Lung (tissue), 12 donors: Measurements from ENCODE around the gene TMC8. TPM values are rescaled to one million over a fixed set of nuclear protein-coding genes. Genes with fewer than 3 reads are reported as not detected.
A peak's percentile ranks its signal among the peaks of the same experiment; 100 is the strongest.

Experiments used
- ATAC-seq: fragments of 200-7000 bp; cut with Tn5 transposase; one replicate; pipeline ENCODE4 v1.9.1; 2020; ENCODE audit warnings: moderate number of reproducible peaks; ENCODE audit not compliant: insufficient read depth, low FRiP score
- DNase-seq, 3 donors: peaks; one replicate each; pipeline ENCODE4 v3.0.0-alpha.2; 2013 to 2017
- H3K27ac ChIP-seq, 2 donors: one replicate each; pipeline ENCODE4 v1.5.1; 2013; ENCODE audit warnings: mild to moderate bottlenecking in 2 of 2, moderate library complexity in 2 of 2, control low read depth in 1 of 2, inconsistent platforms in 1 of 2, low read depth in 1 of 2, low read length in 1 of 2
- H3K27me3 ChIP-seq, 3 donors: one replicate each; pipeline ENCODE4 v1.5.1; 2013; ENCODE audit warnings: low read length in 2 of 3; ENCODE audit not compliant: control insufficient read depth in 3 of 3, insufficient read depth in 3 of 3
- H3K36me3 ChIP-seq, 4 donors: one replicate each; pipeline ENCODE4 v1.5.1; 2013; ENCODE audit warnings: low read length in 4 of 4, mild to moderate bottlenecking in 1 of 4, moderate library complexity in 1 of 4; ENCODE audit not compliant: control insufficient read depth in 4 of 4, insufficient read depth in 4 of 4
- H3K4me1 ChIP-seq, 5 donors: one replicate each; pipeline ENCODE4 v1.5.1; 2013; ENCODE audit warnings: low read length in 5 of 5, mild to moderate bottlenecking in 2 of 5, moderate library complexity in 1 of 5; ENCODE audit not compliant: control insufficient read depth in 5 of 5, insufficient read depth in 5 of 5
- H3K4me3 ChIP-seq: one replicate; pipeline ENCODE4 v1.5.1; 2013; ENCODE audit warnings: mild to moderate bottlenecking, control low read depth, moderate library complexity
- H3K9ac ChIP-seq, 2 donors: one replicate each; pipeline ENCODE4 v1.5.1; 2013; ENCODE audit warnings: low read length in 2 of 2, control low read depth in 1 of 2; ENCODE audit not compliant: insufficient read depth in 1 of 2
- H3K9me3 ChIP-seq, 4 donors: one replicate each; pipeline ENCODE4 v1.5.1; 2013; ENCODE audit warnings: low read length in 3 of 4, mild to moderate bottlenecking in 1 of 4, moderate library complexity in 1 of 4; ENCODE audit not compliant: control insufficient read depth in 4 of 4, insufficient read depth in 3 of 4
- CTCF ChIP-seq: IDR thresholded peaks from 2 replicates; pipeline ENCODE4 v1.5.1; 2012; ENCODE audit warnings: mild to moderate bottlenecking; ENCODE audit errors: control extremely low read depth, extremely low read depth
- WGBS, 2 donors: extraction: QIAGEN DNeasy Blood & Tissue Kit; methylation state at CpG; one replicate each; pipeline ENCODE4 v1.1.7; 2013; 5-methylcytosine and 5-hydroxymethylcytosine counted together
- polyA plus RNA-seq, 2 donors: library from polyadenylated mRNA; stranded (reverse); fragments of 200-250 nt; gene quantifications; one replicate each; pipeline ENCODE4 v1.2.1, GENCODE V29; 2013
- total RNA-seq, 2 donors: library from RNA; depleted of rRNA in 1 of 2; stranded (reverse); fragments of >200 nt in 1 of 2; gene quantifications; one replicate each; pipeline ENCODE4 v1.2.1, GENCODE V29; 2014 to 2021
- donor health status: control.
- donor health status: control.
- donor health status: Bipolar disorder and iron deficiency.
- donor health status: healthy.
- donor health status: DM: yes; HTN: yes; CAD: no.

The TMC8 gene
- total and polyA plus RNA-seq, 4 donors: 15.5 to 28.1 (median 18.5) TPM

DNA sequence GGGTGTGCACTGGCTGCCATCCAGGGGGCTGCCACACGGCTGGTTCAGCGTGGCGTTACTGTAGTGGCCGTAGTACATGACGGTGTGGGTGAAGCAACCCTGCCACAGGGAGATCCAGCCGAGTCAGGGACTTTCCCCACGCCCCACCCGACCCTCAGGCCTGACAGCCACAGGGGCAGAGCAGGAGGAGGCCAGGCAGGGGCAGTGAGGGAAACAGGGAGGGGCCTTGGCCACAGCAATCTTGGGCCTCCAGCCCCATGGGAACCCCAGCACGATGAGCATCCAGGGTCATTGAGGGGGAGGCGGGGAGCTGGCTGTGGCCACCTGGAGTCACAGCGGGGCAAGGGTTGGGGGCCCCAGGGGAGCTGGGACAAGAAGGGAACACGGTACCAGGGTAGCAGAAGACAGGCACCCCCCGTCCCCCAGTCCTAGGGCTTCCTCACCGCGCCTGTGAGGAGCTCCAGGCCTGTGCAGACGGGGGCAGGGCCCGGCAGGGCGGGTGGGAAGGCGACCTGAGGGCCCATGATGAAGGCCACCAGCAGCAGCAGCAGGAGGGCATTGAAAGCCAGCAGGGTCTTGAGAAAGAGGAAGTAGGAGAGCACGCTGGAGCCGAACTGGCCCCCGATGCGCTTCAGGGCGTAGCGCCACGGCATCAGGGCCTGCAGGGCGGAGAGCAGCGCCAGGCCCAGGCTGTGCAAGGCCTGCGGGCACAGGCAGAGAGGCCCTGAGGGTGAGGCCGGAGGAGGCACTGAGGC is 6.3 kb upstream of the TMC8 start:
- Histone ChIP-seq H3K9me3 (no peaks in the 10 kb centered on the region), H3K4me1 (peaks cover 3 to 35% (median 17%) of the 10 kb centered on the region in 5 donors), H3K9ac (no peak overlapping the region), H3K27me3 (no peaks in the 10 kb centered on the region), H3K36me3 (peaks cover 0 to 57% (median 1%) of the 10 kb centered on the region in 4 donors), H3K4me3 (no peak overlapping the region), H3K27ac (peak overlapping the region in 1 of 2 donors; percentile 0)
- 41 to 68% methylated on average over 28 to 30 of the region's 30 CpGs for WGBS, 2 donors
- DNase-seq (no peak), ATAC-seq (no peak)
- TF ChIP-seq CTCF: no peak

DNA sequence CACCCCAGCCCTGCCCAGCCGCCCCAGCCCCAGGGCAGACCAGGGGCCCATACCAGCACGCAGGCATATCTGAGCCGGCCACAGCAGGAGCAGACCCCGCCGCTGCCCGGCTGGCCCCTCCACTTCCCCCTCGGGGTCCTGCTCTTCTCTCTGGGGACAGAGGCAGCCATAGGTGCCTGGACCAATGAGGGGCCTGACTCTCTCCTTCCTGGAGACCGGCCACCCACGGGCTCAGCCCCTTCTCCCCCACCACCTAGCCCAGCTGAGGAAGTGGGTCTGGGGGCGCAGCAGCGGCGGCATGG is 5.8 kb upstream of the TMC8 start:
- H3K36me3 ChIP-seq: peaks cover 0 to 57% (median 1%) of the 10 kb centered on the region in 4 donors
- WGBS, 2 donors: 51 to 72% methylated on average over 11 to 12 of the region's 12 CpGs
- H3K27ac ChIP-seq: peak overlapping the region in 1 of 2 donors; percentile 0
- no peak for ATAC-seq
- no peaks in the 10 kb centered on the region for H3K27me3 ChIP-seq
- H3K9me3 ChIP-seq: no peaks in the 10 kb centered on the region
- H3K9ac ChIP-seq: no peak overlapping the region
- no peak for DNase-seq
- no peak overlapping the region for H3K4me3 ChIP-seq
- no peak for TF ChIP-seq CTCF
- H3K4me1 ChIP-seq: peaks cover 3 to 40% (median 18%) of the 10 kb centered on the region in 5 donors

- Histone ChIP-seq H3K27ac (peak overlapping the region; percentile 7 to 43), H3K36me3 (peaks cover 0 to 57% (median 1%) of the 10 kb centered on the region in 4 donors), H3K4me1 (peaks cover 3 to 44% (median 18%) of the 10 kb centered on the region in 5 donors), H3K9ac (peak overlapping the region in 1 of 2 donors; percentile 11), H3K4me3 (no peak overlapping the region), H3K27me3 (no peaks in the 10 kb centered on the region), H3K9me3 (no peaks in the 10 kb centered on the region)
- no peak for DNase-seq
- TF ChIP-seq CTCF: no peak
- no peak for ATAC-seq
- WGBS, 2 donors: 57 to 70% methylated on average over 38 to 39 of the region's 39 CpGs
Observed at GRCh38 chr17:78125138-78125913, 5.2 kb upstream of the TMC8 start.
